ENCODE results near the gene OSBPL2.

The OSBPL2 gene

GRCh38 chr20:62326959-62327725 is 88.8 kb downstream of the OSBPL2 start:
- DNase-seq (ENCODE audit: low spot score), result no peak

- no peak for DNase-seq (ENCODE audit: low spot score)
These were observed 89.6 kb downstream of the OSBPL2 start for GRCh38 chr20:62327726-62328495.

- no peak for DNase-seq (ENCODE audit: low spot score)
These were observed 90.5 kb downstream of the OSBPL2 start for GRCh38 chr20:62328684-62329388.

GRCh38 chr20:62329389-62330377 is 91.4 kb downstream of the OSBPL2 start:
- no peak for DNase-seq (ENCODE audit: low spot score)

- DNase-seq (ENCODE audit: low spot score), result no peak
These were observed 92.4 kb downstream of the OSBPL2 start for GRCh38 chr20:62330576-62331317.

- DNase-seq (ENCODE audit: low spot score), result no peak
These were observed 93.0 kb downstream of the OSBPL2 start for GRCh38 chr20:62331347-62331746.

- no peak for DNase-seq (ENCODE audit: low spot score)
These were observed 94.1 kb downstream of the OSBPL2 start for GRCh38 chr20:62332421-62332820.

- DNase-seq (ENCODE audit: low spot score), result no peak
These were observed 94.9 kb downstream of the OSBPL2 start for GRCh38 chr20:62332989-62333819.

- DNase-seq (ENCODE audit: low spot score), result no peak
These were observed 95.7 kb downstream of the OSBPL2 start for GRCh38 chr20:62333820-62334595.

- DNase-seq (ENCODE audit: low spot score), result no peak
These were observed 96.6 kb downstream of the OSBPL2 start for GRCh38 chr20:62334881-62335280.

- DNase-seq (ENCODE audit: low spot score), result no peak
These were observed 97.2 kb downstream of the OSBPL2 start for GRCh38 chr20:62335532-62335931.

GRCh38 chr20:62336329-62336728 is 98.0 kb downstream of the OSBPL2 start:
- no peak for DNase-seq (ENCODE audit: low spot score)

- no peak for DNase-seq (ENCODE audit: low spot score)
These were observed 98.6 kb downstream of the OSBPL2 start for GRCh38 chr20:62336775-62337557.

GRCh38 chr20:62337558-62338293 is 99.4 kb downstream of the OSBPL2 start:
- DNase-seq (ENCODE audit: low spot score), result no peak

- DNase-seq (ENCODE audit: low spot score), result no peak
These were observed 99.9 kb downstream of the OSBPL2 start for GRCh38 chr20:62338294-62338620.

- no peak for DNase-seq (ENCODE audit: low spot score)
These were observed 101.3 kb downstream of the OSBPL2 start for GRCh38 chr20:62339647-62340062.

- no peak for DNase-seq (ENCODE audit: low spot score)
These were observed 104.6 kb downstream of the OSBPL2 start for GRCh38 chr20:62342910-62343309.

GRCh38 chr20:62344092-62344491 is 105.8 kb downstream of the OSBPL2 start:
- DNase-seq (ENCODE audit: low spot score), result no peak

Data from RKO (cell line).